ENCODE data around the gene PRPF6. TPM values are rescaled to one million over a fixed set of nuclear protein-coding genes. Genes with fewer than 3 reads are reported as not detected.

The PRPF6 gene
- total and polyA plus RNA-seq, 2 of the 13 experiments (the other 11 are each of a cell fraction or from before 2014, with no cell fraction given): 63.7 to 101 TPM

GRCh38 chr20:64062596-64063388 is 81.9 kb downstream of the PRPF6 start, which contains the start of gene TCEA2 (continued):
- TF ChIP-seq NFAT5 (CRISPR knock-in tag; IDR thresholded peaks at IDR 0.05): no peak; the same call in 1 of the 2 replicates
- no peak; the same call in none of the 2 replicates for TF ChIP-seq ZNF160 (CRISPR knock-in tag; IDR thresholded peaks at IDR 0.05)
- 0 out of 2 replicates have a peak, but pooled peaks have one; percentile 92 for TF ChIP-seq PLSCR1 (CRISPR knock-in tag; IDR thresholded peaks at IDR 0.05; ENCODE audit: borderline replicate concordance)
- TF ChIP-seq ZNF17 (CRISPR knock-in tag; IDR thresholded peaks at IDR 0.05): no peak
- TF ChIP-seq MEIS1 (CRISPR knock-in tag; IDR thresholded peaks at IDR 0.05; ENCODE audit: borderline replicate concordance): peak; percentile 74; the same call in 1 of the 2 replicates
- 0 out of 2 replicates have a peak, but pooled peaks have one; percentile 90 for TF ChIP-seq ZNF20 (CRISPR knock-in tag; IDR thresholded peaks at IDR 0.05)
- peak; percentile 81; the same call in 1 of the 2 replicates for TF ChIP-seq ARHGAP35 (CRISPR knock-in tag; IDR thresholded peaks at IDR 0.05; ENCODE audit: borderline replicate concordance)
- peak; percentile 42; the same call in 1 of the 2 replicates for TF ChIP-seq ARID3A (IDR thresholded peaks at IDR 0.05; ENCODE audit: low read depth, low read length)
- TF ChIP-seq ZNF879 (CRISPR knock-in tag; IDR thresholded peaks at IDR 0.05): peak; percentile 86
- no peak for TF ChIP-seq ZNF510 (CRISPR knock-in tag; IDR thresholded peaks at IDR 0.05; ENCODE audit: low read depth)
- no peak; the same call in none of the 2 replicates for TF ChIP-seq PPARG (CRISPR knock-in tag; conservative IDR thresholded peaks at IDR 0.05)
- TF ChIP-seq NRL (CRISPR knock-in tag; IDR thresholded peaks at IDR 0.05; ENCODE audit: borderline replicate concordance): peak; percentile 98
- TF ChIP-seq HINFP (CRISPR knock-in tag; IDR thresholded peaks at IDR 0.05; ENCODE audit: low read depth): 0 out of 2 replicates have a peak, but pooled peaks have one; percentile 79
- peak; percentile 76 for TF ChIP-seq GATAD2A (CRISPR knock-in tag; IDR thresholded peaks at IDR 0.05)
- peak; percentile 85; the same call in 1 of the 2 replicates for TF ChIP-seq CREBL2 (CRISPR knock-in tag; IDR thresholded peaks at IDR 0.05; ENCODE audit: borderline replicate concordance)
- TF ChIP-seq SALL1 (CRISPR knock-in tag; IDR thresholded peaks at IDR 0.05): no peak; the same call in 1 of the 2 replicates
- no peak for TF ChIP-seq NBN (conservative IDR thresholded peaks at IDR 0.05)
- no peak for TF ChIP-seq U2AF1 (optimal IDR thresholded peaks at IDR 0.05; ENCODE audit: low read depth, low read length)

Data from HepG2 (cell line).